ENCODE results near the gene IRX4.
"Not testable (repeated sequence)": the region's sequence is repeated elsewhere in the genome, so short reads cannot be mapped to it uniquely, and the experiment has no call there.

The IRX4 gene

GRCh38 chr5:1860021-1860610, 22.6 kb downstream of the IRX4 start:
- no peak for DNase-seq (ENCODE audit: low read depth, low spot score)

- DNase-seq (ENCODE audit: low read depth, low spot score), result no peak
Observed at GRCh38 chr5:1859099-1859498, 23.6 kb downstream of the IRX4 start.

- no peak for DNase-seq (ENCODE audit: low read depth, low spot score)
Observed at GRCh38 chr5:1858436-1858835, 24.3 kb downstream of the IRX4 start.

- no peak for DNase-seq (ENCODE audit: low read depth, low spot score)
Observed at GRCh38 chr5:1857256-1857600, 25.5 kb downstream of the IRX4 start.

- DNase-seq (ENCODE audit: low read depth, low spot score), result no peak
Observed at GRCh38 chr5:1856596-1857255, 26.0 kb downstream of the IRX4 start.

GRCh38 chr5:1855596-1855995, 27.1 kb downstream of the IRX4 start:
- no peak for DNase-seq (ENCODE audit: low read depth, low spot score)

GRCh38 chr5:1855075-1855474, 27.6 kb downstream of the IRX4 start:
- DNase-seq (ENCODE audit: low read depth, low spot score), result no peak

GRCh38 chr5:1853531-1853930, 29.2 kb downstream of the IRX4 start:
- no peak for DNase-seq (ENCODE audit: low read depth, low spot score)

- DNase-seq (ENCODE audit: low read depth, low spot score), result no peak
Observed at GRCh38 chr5:1852324-1852947, 30.3 kb downstream of the IRX4 start.

GRCh38 chr5:1851290-1851934, 31.3 kb downstream of the IRX4 start:
- no peak for DNase-seq (ENCODE audit: low read depth, low spot score)

GRCh38 chr5:1850324-1851154, 32.2 kb downstream of the IRX4 start:
- no peak for DNase-seq (ENCODE audit: low read depth, low spot score)

GRCh38 chr5:1847611-1848010, 35.1 kb downstream of the IRX4 start:
- DNase-seq (ENCODE audit: low read depth, low spot score), result no peak

- DNase-seq (ENCODE audit: low read depth, low spot score), result no peak
Observed at GRCh38 chr5:1847056-1847455, 35.7 kb downstream of the IRX4 start.

- no peak for DNase-seq (ENCODE audit: low read depth, low spot score)
Observed at GRCh38 chr5:1846583-1846982, 36.1 kb downstream of the IRX4 start.

- DNase-seq (ENCODE audit: low read depth, low spot score), result no peak
Observed at GRCh38 chr5:1845696-1846095, 37.0 kb downstream of the IRX4 start.

GRCh38 chr5:1844708-1845436, 37.9 kb downstream of the IRX4 start:
- DNase-seq (ENCODE audit: low read depth, low spot score), result no peak

- DNase-seq (ENCODE audit: low read depth, low spot score), result not testable (repeated sequence)
Observed at GRCh38 chr5:1843761-1844160, 39.0 kb downstream of the IRX4 start.

GRCh38 chr5:1842004-1842819, 40.5 kb downstream of the IRX4 start:
- no peak for DNase-seq (ENCODE audit: low read depth, low spot score)

- no peak for DNase-seq (ENCODE audit: low read depth, low spot score)
Observed at GRCh38 chr5:1840741-1841521, 41.8 kb downstream of the IRX4 start.

All from iPS DF 19.7 (cell line).